GM18498 (cell line): ENCODE measurements around the gene SAA4.
"Not testable (repeated sequence)": the region's sequence is repeated elsewhere in the genome, so short reads cannot be mapped to it uniquely, and the experiment has no call there.

ENCODE experiments used
- ATAC-seq: cut with Tn5 transposase; IDR thresholded peaks from one replicate; pipeline ENCODE4 v1.9.1; 2021; ENCODE audit warnings: mild to moderate bottlenecking, moderate library complexity; ENCODE audit not compliant: unreplicated experiment

SAA4 gene

DNA sequence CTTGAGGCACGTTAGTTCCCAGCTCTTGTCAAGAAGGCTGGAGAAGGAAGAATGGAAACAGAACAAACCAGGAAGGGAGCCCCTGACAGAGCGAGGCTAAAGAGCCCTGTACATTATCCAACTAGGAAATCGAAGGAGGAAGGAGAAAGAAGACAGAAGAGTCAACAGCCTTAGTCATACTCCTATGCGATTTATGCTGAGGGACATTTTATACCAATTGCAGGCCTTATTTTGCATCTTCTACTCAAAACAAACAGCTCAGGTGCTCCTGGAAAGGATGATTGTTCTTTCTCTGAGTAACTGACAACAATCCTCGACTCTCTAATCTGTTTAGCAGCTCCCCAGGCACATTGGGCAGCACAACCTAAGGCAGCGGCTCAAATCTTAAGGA, 10.6 kb upstream of the SAA4 start:
- peak; percentile 20 for ATAC-seq

DNA sequence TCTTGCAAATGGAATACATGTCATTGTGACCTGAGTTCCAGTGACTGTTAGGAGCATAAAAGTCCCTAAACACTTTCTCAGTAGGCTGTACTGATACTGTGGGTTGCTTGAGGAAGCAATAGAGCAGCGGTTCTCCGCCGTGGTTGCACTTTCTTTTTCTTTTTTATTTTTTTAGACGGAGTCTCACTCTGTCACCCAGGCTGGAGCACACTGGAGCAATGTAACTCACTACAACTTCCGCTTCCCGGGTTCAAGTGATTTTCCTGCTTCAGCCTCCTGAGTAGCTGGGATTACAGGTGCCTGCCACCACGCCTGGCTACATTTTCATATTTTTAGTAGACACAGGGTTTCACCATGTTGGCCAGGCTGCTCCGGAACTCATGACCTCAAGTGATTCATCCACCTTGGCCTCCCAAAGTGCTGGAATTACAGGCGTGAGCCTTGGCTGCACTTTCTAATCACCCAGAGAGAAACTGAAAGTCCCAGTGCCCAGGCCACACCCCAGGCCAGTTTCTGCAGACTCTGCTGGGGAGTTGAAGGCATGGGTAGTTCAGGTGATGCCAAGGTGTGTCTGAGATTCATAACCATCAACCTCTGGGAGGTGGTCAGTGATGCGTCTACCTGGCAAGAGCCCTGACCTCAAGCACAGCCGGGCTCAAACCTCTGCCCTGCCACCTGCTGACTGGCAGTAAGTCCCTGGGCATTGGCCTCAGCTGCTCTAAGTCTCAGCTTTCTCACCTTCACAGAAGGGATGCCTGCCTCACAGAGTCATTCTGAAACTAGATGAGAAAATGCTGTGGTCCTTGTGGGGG, 10.0 kb upstream of the SAA4 start:
- peak; percentile 90 for ATAC-seq

DNA sequence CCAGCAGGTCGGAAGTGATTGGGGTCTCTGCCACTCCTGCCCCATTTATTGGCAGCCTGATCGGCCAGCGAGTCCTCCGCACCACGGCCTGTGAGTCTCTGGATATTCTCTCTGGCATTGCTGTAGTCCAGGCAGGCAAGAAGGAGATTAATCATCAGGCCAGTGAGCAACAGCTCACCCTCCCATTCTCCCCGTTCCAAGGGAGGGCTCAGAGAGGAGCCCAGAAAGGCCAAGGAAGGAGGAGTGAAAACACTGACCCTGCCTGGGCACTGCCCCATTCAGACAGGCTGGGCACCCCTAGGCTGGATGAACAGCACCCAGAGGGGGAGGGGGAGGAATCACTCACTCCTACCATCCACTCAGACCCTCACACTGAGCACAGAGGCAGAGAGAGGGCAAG, 8.8 kb upstream of the SAA4 start:
- ATAC-seq = no peak

DNA sequence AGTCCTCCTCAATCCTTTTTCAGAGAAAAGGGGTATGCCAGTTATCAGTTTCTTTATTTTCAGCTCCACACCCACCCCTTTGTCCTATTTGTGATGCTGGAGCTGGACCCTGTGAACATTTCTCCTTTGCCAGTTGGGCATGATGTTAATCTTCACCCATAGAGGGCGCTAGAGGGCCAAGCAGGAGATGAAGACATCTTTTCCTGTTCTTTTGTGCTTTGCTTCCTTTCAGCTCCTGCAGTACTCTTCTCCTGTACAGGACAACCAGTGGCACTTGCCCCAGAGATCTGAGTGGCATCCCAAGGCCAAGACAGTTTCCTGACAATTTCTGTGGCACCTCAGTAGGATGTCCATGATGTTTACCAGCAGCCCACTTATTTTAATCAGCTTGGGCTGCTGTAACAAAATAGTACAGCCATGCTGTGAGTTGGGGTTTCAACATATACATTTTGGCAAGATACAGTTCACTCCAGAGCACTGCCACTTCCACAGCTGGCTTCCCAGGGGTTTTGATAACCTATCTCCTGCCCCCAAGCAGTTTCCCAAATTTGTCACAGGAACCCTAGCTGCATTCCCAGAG, 7.3 kb upstream of the SAA4 start:
- no peak for ATAC-seq

DNA sequence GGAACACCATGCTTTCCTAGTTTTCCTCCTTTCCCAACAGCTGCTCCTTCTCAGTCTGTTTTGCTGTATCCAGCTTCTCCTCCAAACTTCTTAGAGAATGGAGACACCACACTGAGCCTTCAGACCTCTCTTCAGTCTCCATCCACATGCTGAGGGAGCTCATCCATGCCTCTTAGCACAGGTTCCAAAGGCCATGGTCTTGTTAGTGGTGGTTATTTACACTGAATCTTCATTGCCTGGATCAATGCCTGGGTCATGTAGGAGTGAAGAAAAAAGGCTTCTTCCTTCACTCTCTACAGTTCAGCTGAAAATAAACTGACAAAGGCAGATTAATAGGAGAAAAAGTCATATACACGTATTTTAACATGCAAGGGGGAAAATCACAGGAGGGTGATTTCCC, 3.1 kb upstream of the SAA4 start:
- no peak for ATAC-seq

DNA sequence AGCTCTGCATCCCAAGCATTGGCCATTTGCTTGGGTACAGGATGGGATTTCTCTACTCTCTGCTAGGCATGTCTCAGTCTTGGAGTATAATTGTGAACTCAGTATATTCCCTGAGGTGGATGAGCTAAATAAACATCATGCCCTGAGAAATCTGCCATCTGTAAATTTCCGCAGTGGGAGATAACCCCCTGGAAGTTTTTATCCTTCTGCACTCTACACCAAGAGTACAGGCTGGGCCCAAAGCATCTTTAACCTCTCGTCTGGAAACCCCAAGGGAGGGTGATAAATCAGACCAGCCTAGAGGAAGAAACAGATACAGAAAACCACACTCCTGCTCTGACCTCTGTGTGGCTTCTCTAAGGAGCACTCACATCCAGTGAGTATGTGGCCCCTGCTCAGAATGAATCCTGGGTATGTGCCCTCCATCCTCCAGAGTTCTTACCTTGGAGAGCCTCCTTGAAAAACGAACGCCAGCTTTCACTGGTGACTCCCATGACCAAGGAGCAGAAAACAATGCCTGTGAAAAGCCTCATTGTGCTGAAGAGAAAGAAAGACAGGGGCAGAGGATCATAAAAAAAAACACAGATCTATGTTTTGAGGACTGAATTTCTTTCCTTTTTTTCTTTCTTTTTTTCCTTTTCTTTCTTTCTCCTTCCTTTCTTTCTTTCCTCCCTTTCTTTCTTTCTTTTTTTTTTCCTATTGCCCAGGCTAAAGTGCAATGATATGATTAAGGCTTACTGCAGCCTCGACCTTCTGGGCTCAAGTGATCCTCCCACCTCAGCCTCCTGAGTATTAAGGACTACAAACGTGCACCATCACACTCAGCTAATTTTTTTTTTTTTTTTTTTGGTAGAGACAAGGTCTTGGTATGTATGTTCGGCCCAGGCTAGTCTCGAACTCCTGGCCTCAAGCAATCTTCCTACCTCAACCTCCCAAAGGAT, 938 bp downstream of the SAA4 start:
- ATAC-seq = no peak

DNA sequence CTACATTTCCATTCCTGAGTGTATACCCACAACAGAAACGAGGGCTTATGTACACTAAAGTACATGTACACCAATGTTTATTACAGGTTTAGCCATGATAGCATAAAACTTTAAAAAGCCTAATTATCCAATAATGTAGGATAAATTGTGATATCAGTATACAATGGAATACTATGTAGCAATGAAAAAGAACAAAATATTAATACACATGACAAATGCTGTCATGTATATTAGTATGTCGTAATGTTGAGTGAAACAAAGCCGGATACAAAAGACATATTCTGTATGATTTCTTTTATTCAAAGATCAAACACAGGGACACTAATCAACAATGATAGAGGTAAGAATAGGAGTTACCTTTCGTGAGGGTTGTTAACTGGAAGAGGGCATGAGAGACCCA, 2.7 kb downstream of the SAA4 start:
- no peak for ATAC-seq

DNA sequence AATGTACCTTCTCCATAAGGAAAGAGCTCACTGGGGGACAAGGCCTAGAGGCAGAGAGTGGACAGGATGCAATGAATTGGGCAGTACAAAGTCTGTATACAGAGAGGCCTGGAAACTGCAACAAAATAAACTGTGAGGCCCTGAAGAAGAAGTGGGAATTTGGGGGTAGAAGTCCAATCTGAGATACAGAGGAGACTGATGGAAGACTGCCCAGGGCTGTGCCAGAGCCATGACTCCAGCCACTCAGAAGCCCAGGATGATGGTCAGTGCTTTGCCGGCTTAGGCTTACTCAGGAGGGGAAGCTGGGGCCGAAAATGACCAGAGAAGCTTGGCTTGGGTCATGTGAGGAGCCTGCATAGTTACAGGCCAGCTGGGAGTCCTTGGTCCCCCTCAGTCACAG, 5.7 kb downstream of the SAA4 start:
- ATAC-seq = no peak

DNA sequence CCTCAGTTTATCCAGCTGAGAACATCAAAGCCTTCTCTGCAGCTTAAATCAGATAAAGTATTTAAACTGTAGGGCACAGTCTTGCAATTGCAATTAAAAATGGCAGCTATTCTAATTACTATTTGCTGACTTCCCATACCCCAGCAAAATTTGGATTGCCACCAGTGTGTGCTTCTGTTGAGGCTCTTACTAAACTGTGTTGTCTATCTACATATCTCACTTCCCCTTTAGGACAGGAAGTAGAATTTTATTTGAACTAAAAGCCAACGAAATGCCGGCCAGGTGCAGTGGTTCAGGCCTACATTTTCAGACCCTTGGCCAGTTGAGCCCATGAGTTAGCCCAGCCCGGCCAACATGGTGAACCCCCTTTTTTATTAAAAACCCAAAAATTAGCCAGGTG, 7.1 kb downstream of the SAA4 start:
- ATAC-seq = peak; percentile 97

DNA sequence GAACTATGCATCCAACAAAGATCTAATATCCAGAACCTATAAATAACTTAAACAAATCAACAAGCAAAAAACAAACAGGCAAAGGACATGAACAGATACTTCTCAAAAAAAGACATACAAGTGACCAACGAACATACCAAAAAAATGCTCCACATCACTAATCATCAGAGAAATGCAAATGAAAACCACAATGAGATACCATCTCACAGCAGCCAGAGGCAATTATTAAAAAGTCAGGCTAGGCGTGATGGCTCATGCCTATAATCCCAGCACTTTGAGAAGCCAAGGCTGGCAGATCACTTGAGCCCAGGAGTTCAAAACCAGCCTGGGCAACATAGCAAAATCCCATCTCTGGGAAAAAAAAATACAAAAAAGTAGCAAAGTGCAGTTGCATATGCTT, 10.7 kb downstream of the SAA4 start:
- ATAC-seq = no peak

DNA sequence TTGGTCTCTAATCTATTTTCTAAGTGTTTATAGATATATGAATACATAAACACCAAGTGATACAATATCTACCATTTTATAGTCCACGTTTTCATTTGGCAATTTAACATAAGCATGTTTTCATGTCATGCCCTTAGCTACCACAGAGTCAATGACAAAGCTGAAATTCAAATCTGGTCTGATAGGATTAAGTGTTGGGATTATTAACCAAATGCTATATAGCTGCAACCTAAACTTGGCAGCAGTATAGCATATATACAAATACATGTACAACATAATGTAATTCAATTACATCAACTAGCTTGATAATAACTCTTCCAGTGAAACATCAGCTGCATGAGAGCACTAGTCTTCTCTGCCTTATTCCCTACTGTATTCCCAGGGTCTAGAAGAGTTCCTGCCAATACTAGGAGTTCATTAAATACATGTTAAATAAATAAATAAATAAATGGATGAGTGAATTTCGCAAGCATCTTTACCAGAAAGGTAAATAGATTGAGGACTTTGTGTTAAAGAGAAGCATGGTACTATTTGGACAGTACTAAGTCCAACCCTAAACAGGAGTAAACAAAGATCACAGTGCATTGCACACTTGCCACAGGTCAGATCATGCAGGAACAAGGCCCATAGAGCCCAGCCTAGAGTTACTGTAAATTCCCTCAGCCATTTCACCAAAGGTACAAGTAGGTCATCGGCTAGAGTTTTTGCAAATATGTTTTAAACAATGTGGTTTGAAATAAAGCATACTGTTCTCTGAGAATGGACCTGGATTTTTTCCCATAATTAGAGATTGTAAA, 12.8 kb downstream of the SAA4 start:
- ATAC-seq = no peak

DNA sequence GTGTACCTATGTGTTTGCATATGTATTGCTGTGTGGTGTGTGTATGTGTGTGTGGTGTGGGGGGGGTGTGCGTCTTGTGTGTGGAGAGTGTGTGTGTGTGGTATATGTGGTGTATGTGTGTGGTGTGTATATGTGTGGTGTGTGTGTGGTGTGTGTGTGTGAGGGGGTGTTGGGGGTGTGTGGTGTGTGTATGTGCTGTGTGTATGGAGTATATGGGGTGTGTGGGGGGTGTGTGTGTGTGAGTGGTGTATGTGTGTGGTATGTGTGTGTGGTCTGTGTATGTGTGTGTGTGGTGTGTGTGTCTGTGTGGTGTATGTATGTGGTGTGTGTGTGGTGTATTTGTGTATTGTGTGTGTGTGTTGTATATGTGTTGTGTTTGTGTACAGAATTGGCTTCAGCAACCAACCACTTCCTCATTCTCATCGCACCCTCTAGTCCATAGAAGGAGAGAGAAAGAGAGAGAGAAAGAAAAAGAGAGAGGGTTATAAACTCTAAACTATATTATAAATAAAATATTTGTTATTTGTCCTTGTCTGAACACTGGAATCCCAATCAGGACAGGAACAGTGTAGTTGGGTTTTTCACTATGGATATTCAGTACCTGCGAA, 13.7 kb downstream of the SAA4 start:
- no peak for ATAC-seq

DNA sequence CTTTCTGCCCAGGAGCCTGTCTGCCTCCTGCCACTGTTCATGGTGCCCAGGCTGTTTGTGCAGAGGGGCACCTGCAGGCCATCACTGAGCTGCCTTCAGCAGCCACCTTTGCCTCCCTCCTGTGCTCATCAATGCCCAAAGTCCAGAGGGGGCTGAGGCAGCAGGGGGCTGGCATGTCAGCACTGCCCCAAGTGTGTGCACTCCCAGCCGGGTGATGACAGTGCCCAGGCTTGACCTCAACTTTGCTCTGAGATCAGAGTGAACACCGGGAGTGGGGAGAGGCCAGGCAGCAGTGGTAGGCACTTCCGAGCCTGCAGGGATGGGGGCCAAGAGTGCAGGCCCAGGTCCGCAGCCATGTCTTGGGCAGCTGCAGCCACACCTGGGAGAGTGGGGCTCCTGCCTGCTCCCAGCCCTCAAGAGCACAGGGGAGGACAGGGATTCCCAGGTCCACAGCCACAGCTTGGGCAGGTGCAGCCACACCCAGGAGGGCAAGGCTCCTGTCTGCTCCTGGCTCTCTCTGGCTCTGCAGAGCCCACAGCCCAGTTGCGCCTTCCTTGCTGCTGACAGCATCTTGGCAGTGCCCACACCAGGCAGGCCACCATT, 15.2 kb downstream of the SAA4 start:
- ATAC-seq = no peak

DNA sequence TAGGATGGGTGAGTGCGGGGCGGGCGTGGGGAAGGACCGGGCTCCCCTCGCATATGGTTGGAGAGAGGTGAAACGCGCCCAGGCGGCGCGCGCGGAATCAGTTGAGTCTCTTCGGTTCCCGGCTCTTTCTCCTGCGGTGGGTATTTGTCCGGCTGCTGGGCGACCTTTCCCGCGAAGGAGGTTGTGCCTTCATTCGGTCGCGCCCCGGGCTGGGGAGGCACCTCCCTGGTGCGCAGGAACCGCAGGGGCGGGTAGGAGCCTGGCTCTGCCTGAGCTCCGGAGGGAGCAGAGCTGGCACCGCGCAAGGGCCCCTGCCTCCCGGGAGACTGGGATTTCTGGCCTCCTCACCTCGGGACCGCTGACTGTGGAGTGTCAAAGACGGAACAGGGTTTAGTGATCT, 27.5 kb downstream of the SAA4 start:
- ATAC-seq = no peak

DNA sequence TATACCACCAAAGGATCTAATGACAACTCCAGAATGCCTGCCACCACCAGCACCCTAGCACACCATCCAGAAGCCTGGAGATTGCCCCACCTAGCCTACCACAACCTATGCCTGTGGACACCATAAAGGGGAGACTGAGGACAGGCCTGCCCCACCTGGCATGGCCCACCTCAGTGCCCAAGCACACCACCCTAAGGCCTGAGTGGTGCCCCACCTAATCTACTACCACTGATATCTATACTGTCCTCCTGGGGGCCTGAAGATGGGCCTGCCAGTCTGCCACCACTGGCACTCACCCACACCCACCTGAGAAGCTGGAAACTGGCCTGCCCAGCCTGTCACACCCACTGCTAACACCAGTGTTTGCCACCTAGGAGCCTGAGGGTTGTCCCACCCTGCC, 31.8 kb downstream of the SAA4 start:
- no peak for ATAC-seq

DNA sequence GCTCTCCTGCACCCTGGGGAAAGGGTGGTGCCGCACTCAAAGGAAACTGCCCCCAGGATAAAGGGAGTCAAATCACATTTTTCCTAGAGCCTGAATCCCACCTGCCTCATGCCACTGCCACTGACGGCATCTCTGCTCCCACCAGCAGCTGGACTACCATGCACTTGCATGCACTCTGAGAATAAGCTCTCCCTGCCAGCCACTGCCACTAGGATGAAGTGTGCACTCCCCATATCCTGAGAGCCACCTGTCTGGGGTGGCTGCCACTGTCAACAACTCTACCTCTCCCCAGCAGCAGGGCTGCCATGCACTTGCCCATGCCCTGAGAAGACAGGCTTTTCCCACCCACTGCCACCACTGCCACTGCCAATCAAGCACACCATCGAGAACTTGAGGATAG, 32.4 kb downstream of the SAA4 start:
- no peak for ATAC-seq

DNA sequence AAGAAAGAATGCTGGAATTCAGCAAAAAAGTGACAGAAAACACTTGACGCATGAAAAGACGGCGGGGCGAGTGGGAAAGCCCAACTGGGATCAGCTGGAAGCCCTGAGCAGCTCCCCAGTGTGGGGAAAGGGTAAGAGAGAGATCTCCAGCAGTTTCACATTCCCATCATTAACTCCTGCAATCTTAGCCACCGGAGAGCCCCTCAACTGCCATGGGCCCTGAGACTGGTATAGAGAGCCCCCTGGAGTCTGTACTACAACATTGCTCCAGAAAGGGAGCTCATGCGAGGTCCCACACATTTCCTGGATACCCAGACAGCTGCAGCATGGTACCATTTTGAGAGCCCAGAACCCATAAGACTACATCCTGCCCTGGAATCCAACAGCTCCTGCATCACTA, 32.9 kb downstream of the SAA4 start:
- no peak for ATAC-seq

DNA sequence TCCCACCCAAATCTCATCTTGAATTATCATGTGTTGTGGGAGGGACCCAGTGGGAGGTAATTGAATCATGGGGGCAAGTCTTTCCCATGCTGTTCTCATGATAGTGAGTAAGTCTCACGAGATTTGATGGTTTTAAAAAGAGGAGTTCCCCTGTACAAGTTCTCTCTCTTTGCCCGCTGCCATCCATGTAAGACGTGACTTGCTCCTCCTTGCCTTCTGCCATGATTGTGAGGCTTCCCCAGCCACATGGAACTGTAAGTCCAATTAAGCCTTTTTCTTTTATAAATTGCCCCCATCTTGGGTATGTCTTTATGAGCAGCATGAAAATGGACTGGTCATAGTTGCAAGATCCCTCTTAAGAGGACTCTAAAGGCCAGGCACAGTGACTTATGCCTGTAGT, 38.9 kb downstream of the SAA4 start:
- not testable (repeated sequence) for ATAC-seq

DNA sequence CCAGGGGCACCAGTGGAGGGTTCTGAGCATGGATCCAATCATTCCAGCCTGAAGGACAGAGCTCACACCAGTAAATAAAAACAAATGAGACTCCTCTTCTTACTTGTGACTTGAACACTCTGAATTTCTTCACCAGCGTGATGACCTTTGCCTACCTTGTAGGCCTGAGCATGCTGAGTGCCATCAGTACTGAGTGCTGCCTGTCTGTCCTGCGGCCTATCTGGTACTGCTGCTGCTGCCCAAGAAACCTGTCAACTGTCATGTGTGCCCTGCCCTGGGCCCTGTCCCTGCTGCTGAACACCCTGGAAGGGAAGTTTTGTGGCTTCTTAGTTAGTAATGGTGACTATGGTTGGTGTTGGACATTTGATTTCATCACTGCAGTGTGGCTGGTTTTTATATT, 40.1 kb downstream of the SAA4 start:
- no peak for ATAC-seq

DNA sequence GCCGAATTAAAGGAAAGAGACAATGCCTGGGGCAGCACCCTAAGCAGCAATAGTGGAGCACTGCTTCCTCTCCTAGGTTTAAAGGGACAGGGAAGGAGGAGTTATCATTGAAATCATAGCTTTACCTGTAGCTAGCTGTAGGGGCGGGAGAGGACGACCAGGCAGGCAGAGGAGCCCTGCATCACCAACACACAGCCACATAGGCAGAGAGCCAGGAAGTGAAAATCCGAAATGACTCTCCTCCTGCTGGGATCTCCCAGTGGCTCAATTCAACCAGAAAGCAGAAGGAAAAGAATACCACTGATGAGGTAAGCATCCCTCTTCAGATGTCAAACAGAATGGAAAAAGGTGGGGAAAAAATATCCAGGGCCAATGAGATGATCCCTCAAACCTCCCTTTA, 43.6 kb downstream of the SAA4 start:
- no peak for ATAC-seq
